ENCODE data around the gene MYRIP.

Gene MYRIP

GRCh38 chr3:39919281-39919680 is 109.9 kb downstream of the MYRIP start:
- no peak for TF ChIP-seq ZFX (IDR thresholded peaks at IDR 0.05)
- TF ChIP-seq CTCF (conservative IDR thresholded peaks at IDR 0.05) = no peak
- H3K27ac ChIP-seq = no peak overlapping the region

DNA sequence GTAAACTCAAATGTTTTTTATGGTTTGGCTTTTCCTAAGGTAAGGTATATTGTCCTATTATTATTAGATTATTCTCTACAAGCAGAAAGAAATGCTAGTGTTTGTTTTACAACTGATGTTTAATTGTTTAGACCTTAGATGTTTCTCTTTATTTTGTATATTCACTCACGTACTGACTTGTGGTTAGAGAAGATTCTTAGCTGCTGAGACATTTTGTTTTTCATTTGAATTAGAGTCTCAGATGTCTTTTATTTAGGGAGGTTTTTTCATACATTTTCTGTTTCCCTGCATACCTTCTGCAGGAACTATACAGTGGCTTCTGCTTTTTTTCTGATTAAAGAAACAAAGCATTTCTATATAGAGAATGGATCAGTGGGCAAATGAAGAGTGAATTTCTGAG is 110.9 kb downstream of the MYRIP start:
- no peak overlapping the region for H3K27ac ChIP-seq
- no peak for TF ChIP-seq ZFX (IDR thresholded peaks at IDR 0.05)
- TF ChIP-seq CTCF (conservative IDR thresholded peaks at IDR 0.05) = no peak

DNA sequence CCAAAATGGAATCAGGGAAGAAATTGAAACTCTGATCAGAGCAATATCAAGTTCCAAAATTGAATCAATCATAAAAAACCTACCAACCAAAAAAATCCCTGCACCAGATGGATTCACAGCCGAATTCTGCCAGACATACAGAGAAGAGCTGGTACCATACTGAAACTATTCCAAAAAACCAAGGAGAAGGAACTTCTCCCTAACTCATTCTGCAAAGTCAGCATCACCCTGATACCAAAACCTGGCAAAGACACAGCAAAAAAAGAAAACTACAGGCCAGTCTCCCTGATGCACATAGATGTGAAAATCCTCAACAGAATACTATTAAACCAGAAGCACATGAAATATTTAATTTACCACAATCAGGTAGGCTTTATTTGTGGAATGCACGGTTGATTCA is 118.1 kb downstream of the MYRIP start:
- no peak for TF ChIP-seq ZFX (IDR thresholded peaks at IDR 0.05)
- no peak overlapping the region for H3K27ac ChIP-seq

DNA sequence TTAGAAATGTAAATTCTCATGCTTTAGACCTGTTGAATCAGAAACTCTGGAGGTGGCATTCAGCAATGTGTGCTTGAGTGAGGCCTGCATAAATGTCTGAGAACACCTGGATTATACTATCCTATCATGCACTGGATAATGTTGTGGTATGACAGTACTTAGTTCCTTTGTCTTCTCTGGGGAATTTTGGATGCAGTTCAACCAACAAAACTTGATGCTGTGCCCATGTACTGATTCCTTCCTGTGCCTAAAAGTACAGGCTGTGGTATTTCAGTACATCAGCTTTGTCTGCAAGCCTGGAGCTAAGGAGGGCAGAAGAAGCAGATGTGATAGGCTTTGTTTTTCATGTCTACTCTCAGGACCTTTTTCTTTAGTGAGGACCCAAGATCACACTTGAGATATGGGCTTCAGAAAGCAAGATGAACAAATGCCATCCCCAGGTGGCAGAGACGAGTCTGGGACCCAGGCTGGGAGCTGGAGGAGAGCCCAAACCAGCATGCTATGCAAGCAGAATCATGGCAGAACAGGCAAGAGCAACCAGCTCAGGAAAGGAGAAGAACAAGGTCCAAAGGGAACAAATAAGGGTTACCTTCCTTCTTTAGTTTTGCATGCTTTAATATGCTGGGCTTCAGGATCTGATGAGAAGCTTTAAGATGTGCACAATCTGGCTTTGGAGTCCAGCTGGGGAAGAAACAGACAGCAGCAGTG is 124.7 kb downstream of the MYRIP start:
- TF ChIP-seq CTCF (conservative IDR thresholded peaks at IDR 0.05) = no peak
- no peak for TF ChIP-seq ZFX (IDR thresholded peaks at IDR 0.05)

DNA sequence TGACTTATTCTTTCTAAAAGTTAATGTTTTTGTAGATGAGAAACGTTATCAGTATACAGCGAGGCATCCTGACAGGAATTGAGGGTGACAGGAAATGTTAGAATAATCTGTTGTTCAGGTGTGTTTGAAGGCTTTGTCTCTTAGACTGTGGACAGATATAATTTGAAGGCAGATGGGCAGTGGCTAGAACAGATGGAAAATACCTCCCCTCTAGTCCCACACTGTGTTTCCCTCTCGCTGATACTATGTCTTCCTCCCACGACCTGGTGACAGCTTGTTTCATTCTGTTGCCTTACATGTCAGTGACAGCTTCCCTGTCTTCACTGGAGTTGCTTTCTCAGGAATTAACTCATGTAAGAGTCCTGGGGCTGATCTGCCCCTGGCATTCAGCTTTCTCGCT is 125.3 kb downstream of the MYRIP start:
- no peak for TF ChIP-seq CTCF (conservative IDR thresholded peaks at IDR 0.05)
- TF ChIP-seq ZFX (IDR thresholded peaks at IDR 0.05) = no peak
- no peak overlapping the region; the same call in 1 of the 2 replicates for H3K27ac ChIP-seq

More for the DNA sequence above, 124.7 kb downstream of the MYRIP start:
- H3K27ac ChIP-seq = no peak overlapping the region

DNA sequence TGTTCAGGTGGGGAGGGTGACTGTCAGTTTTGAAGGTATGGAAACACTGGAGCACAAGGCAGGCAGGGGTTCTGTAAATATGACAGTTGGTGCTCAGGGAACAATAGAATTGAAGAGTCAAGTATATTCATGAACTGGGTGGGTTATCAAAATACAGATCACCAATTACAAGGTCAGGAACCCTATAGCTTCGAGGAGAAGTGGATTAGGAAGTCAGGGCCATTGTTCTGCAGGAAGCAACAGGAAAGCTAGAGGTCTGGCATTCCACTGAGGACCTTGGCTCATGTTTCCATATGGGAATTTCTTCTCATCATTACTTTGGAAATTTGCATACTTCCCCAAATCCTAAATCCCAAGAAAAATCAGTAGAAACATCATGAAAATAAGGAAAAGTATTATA is 125.9 kb downstream of the MYRIP start:
- TF ChIP-seq CTCF (conservative IDR thresholded peaks at IDR 0.05) (no peak), ZFX (IDR thresholded peaks at IDR 0.05) (no peak)
- H3K27ac ChIP-seq = no peak overlapping the region; the same call in 1 of the 2 replicates

GRCh38 chr3:39936848-39937247 is 127.4 kb downstream of the MYRIP start:
- TF ChIP-seq ZFX (IDR thresholded peaks at IDR 0.05) (no peak), CTCF (conservative IDR thresholded peaks at IDR 0.05) (no peak)
- H3K27ac ChIP-seq = no peak overlapping the region

- H3K27ac ChIP-seq = no peak overlapping the region
- TF ChIP-seq ZFX (IDR thresholded peaks at IDR 0.05) (no peak), CTCF (conservative IDR thresholded peaks at IDR 0.05) (no peak)
Observed at GRCh38 chr3:39937315-39937714, 127.9 kb downstream of the MYRIP start.

Measured in C4-2B (cell line).